Mesendoderm (in vitro differentiated cells): ENCODE data around the gene LRCH1.
A peak's percentile ranks its signal among the peaks of the same experiment; 100 is the strongest.

Experiments
- DNase-seq: peaks from one replicate; pipeline ENCODE4 v3.0.0; 2013
- H2AK5ac ChIP-seq: 2 replicates; pipeline ENCODE4 v1.6.1; 2013; ENCODE audit warnings: low read length, inconsistent platforms
- H2BK120ac ChIP-seq: 2 replicates; pipeline ENCODE4 v1.6.1; 2013; ENCODE audit warnings: low read depth, mild to moderate bottlenecking, low read length, moderate library complexity, mixed read lengths
- H2BK15ac ChIP-seq: replicated peaks from 2 replicates; pipeline ENCODE4 v1.6.1; 2013; ENCODE audit warnings: low read depth, mild to moderate bottlenecking, moderate library complexity
- H2BK5ac ChIP-seq: 2 replicates; pipeline ENCODE4 v1.6.1; 2013; ENCODE audit warnings: low read length, inconsistent platforms
- H3K18ac ChIP-seq: 2 replicates; pipeline ENCODE4 v1.6.1; 2013; ENCODE audit warnings: mild to moderate bottlenecking, low read length, mixed read lengths
- H3K23ac ChIP-seq: one replicate; pipeline ENCODE4 v1.6.1; 2013; ENCODE audit warnings: low read length
- H3K27ac ChIP-seq: 2 replicates; pipeline ENCODE4 v1.5.1; 2013; ENCODE audit warnings: low read depth, mild to moderate bottlenecking, inconsistent platforms, low read length, moderate library complexity
- H3K27me3 ChIP-seq: 2 replicates; pipeline ENCODE4 v1.6.1; 2013; ENCODE audit warnings: low read length, control low read depth, mild to moderate bottlenecking, inconsistent platforms; ENCODE audit not compliant: insufficient read depth, poor library complexity
- H3K36me3 ChIP-seq: 2 replicates; pipeline ENCODE4 v1.6.1; 2013; ENCODE audit warnings: low read length, inconsistent platforms; ENCODE audit not compliant: control insufficient read depth, insufficient read depth
- H3K4ac ChIP-seq: one replicate; pipeline ENCODE4 v1.6.1; 2013; ENCODE audit warnings: low read depth, mild to moderate bottlenecking, low read length, moderate library complexity
- H3K4me1 ChIP-seq: 2 replicates; pipeline ENCODE4 v1.6.1; 2013; ENCODE audit warnings: low read depth, low read length, inconsistent platforms; ENCODE audit not compliant: control insufficient read depth
- H3K4me2 ChIP-seq: 2 replicates; pipeline ENCODE4 v1.6.1; 2013; ENCODE audit warnings: low read length
- H3K4me3 ChIP-seq: 2 replicates; pipeline ENCODE4 v1.5.1; 2013; ENCODE audit warnings: mild to moderate bottlenecking, low read length
- H3K56ac ChIP-seq: one replicate; pipeline ENCODE4 v1.6.1; 2013; ENCODE audit warnings: low read length
- H3K79me1 ChIP-seq: 2 replicates; pipeline ENCODE4 v1.6.1; 2013; ENCODE audit warnings: low read length, inconsistent platforms
- H3K79me2 ChIP-seq: 2 replicates; pipeline ENCODE4 v1.6.1; 2013; ENCODE audit warnings: mild to moderate bottlenecking, low read length; ENCODE audit not compliant: control insufficient read depth, insufficient read depth
- H3K9ac ChIP-seq: 2 replicates; pipeline ENCODE4 v1.6.1; 2013; ENCODE audit warnings: low read length, inconsistent platforms
- H4K5ac ChIP-seq: one replicate; pipeline ENCODE4 v1.6.1; 2013; ENCODE audit warnings: low read length
- H4K8ac ChIP-seq: one replicate; pipeline ENCODE4 v1.6.1; 2013; ENCODE audit warnings: low read depth, mild to moderate bottlenecking, control low read depth, low read length, moderate library complexity
- whole genome bisulfite sequencing: extraction: QIAGEN DNeasy Blood & Tissue Kit; methylation state at CpG from one replicate; pipeline ENCODE4 v1.1.7; 2013; ENCODE audit warnings: low lambda C conversion rate, missing lambda C conversion rate; ENCODE audit not compliant: insufficient coverage; ENCODE audit errors: extremely low coverage; 5-methylcytosine and 5-hydroxymethylcytosine counted together

The LRCH1 gene

GRCh38 chr13:46721054-46721453 lies 168.1 kb downstream of the LRCH1 start:
- Histone ChIP-seq H3K27me3 (no peaks in the 10 kb centered on the region), H3K36me3 (no peaks in the 10 kb centered on the region), H2BK5ac (no peak overlapping the region)

DNA sequence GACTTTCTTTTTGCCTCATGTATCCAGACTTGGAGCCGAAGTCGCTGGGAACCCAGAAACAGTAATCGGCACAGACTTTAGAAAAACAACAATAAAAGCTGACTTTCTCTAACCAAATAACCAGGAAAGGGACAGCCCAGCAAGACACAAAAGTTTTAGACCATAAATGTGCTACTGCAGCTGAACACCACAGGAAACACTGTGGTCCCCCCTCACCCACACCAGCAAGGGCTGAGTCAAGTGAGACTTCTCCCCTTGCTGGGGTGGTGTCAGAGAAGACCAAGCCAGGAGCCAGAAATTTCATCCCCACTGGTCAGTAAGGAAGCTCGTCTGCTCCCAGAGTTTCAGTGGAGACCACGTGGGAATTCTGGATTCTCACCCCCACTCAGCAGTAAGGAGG lies 173.4 kb downstream of the LRCH1 start:
- Histone ChIP-seq H3K4ac (no peak overlapping the region), H3K79me2 (no peaks in the 10 kb centered on the region), H2BK15ac (no peak overlapping the region), H4K8ac (no peak overlapping the region), H4K5ac (no peak overlapping the region), H3K4me3 (no peak overlapping the region), H3K27me3 (no peaks in the 10 kb centered on the region), H2BK120ac (no peak overlapping the region), H3K23ac (no peak overlapping the region), H3K27ac (no peak overlapping the region), H3K18ac (no peak overlapping the region), H3K4me1 (no peaks in the 10 kb centered on the region), H3K56ac (no peak overlapping the region), H3K79me1 (no peaks in the 10 kb centered on the region), H2BK5ac (no peak overlapping the region), H2AK5ac (no peak overlapping the region), H3K36me3 (no peaks in the 10 kb centered on the region), H3K9ac (no peak overlapping the region), H3K4me2 (no peak overlapping the region)
- DNase-seq: no peak
- WGBS: no CpG with 5 or more reads among the region's 5 CpGs

More at GRCh38 chr13:46721054-46721453, 168.1 kb downstream of the LRCH1 start:
- H3K18ac ChIP-seq: no peak overlapping the region
- no peak overlapping the region for H2AK5ac ChIP-seq
- no peak overlapping the region for H4K5ac ChIP-seq
- peak; percentile 40 for DNase-seq
- no peak overlapping the region for H4K8ac ChIP-seq
- H3K4me1 ChIP-seq: no peaks in the 10 kb centered on the region
- no peak overlapping the region for H3K4me2 ChIP-seq
- H2BK15ac ChIP-seq: no peak overlapping the region
- no peak overlapping the region for H2BK120ac ChIP-seq
- H3K79me2 ChIP-seq: no peaks in the 10 kb centered on the region
- H3K79me1 ChIP-seq: no peaks in the 10 kb centered on the region
- H3K27ac ChIP-seq: no peak overlapping the region
- no peak overlapping the region for H3K23ac ChIP-seq
- H3K4ac ChIP-seq: no peak overlapping the region
- no peak overlapping the region for H3K9ac ChIP-seq
- no CpG with 5 or more reads among the region's 4 CpGs for WGBS
- no peak overlapping the region for H3K4me3 ChIP-seq
- no peak overlapping the region for H3K56ac ChIP-seq

DNA sequence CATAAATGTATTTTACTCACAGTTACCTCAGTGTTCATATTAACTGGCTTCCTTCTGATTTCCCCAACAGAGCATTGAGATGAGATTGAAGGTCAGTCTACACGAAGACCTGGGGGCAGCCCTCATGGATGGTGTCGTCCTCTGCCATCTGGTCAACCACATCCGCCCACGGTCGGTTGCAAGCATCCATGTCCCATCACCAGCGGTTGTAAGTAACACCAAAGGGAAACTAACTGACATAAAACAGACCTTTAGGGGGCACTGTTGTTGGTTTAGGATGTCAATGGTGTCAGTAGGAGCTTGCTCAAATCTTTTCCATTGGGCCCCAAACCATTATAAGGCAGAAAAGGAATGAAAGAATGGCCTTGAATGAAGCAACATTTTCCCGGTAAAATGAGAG lies 175.8 kb downstream of the LRCH1 start:
- no peaks in the 10 kb centered on the region for H3K36me3 ChIP-seq

DNA sequence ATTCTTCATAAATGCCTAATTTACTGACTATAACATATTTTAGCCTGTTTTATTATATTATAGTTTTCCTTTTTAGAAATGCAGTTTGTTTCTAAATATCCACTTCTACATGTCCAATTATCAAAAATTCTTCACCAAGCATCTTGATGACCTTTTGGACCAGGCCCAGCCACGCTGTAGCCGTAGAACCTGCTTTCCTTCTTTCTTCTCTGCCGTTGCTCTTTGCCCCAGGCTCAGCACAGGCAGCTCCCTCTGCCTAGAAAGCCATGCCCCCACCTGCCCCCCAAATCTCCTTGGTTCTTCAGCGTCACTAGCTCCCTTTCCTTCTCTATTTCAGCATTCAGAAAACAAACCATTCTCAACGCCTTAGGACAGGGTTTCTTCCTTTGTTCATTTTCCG lies 178.6 kb downstream of the LRCH1 start:
- Histone ChIP-seq H3K4me1 (no peaks in the 10 kb centered on the region), H3K36me3 (no peaks in the 10 kb centered on the region), H2AK5ac (no peak overlapping the region), H3K4me2 (no peak overlapping the region), H3K27ac (no peak overlapping the region), H3K9ac (no peak overlapping the region), H2BK15ac (no peak overlapping the region), H3K79me2 (no peaks in the 10 kb centered on the region), H4K8ac (no peak overlapping the region), H2BK5ac (no peak overlapping the region), H2BK120ac (no peak overlapping the region), H3K4me3 (no peak overlapping the region), H3K18ac (no peak overlapping the region), H3K4ac (no peak overlapping the region), H3K27me3 (no peaks in the 10 kb centered on the region), H3K56ac (no peak overlapping the region), H3K23ac (no peak overlapping the region), H3K79me1 (no peaks in the 10 kb centered on the region), H4K5ac (no peak overlapping the region)
- WGBS: no CpG with 5 or more reads among the region's 6 CpGs
- DNase-seq: no peak

More for the DNA sequence above, 175.8 kb downstream of the LRCH1 start:
- Histone ChIP-seq H3K4me1 (no peaks in the 10 kb centered on the region), H3K79me2 (no peaks in the 10 kb centered on the region), H3K23ac (no peak overlapping the region), H3K56ac (no peak overlapping the region), H3K18ac (no peak overlapping the region), H2BK15ac (no peak overlapping the region), H2BK120ac (no peak overlapping the region), H3K4me3 (no peak overlapping the region), H4K5ac (no peak overlapping the region), H3K4ac (no peak overlapping the region), H3K27ac (no peak overlapping the region), H4K8ac (no peak overlapping the region), H2AK5ac (no peak overlapping the region), H3K79me1 (no peaks in the 10 kb centered on the region), H3K27me3 (no peaks in the 10 kb centered on the region), H2BK5ac (no peak overlapping the region), H3K9ac (no peak overlapping the region), H3K4me2 (no peak overlapping the region)
- peak; percentile 70 for DNase-seq
- WGBS: no CpG with 5 or more reads among the region's 7 CpGs

DNA sequence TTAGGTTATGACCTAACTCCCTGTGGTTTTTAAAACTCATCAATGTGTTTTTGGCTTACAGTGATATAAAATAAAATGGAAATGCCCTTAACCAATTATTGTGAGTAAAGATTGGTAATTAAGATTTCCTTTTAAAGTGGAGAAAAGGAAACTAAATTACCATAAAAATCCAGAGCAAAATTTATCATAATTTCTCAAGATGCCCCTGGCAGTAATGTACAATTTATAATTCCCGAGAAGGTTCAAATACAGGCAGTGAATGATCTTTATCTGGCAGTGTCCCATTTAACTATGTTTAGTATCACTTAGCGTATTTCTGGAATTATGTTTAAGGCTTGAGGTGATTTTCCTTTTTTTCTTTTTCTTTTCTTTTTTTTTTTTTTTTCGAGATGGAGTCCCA lies 182.5 kb downstream of the LRCH1 start:
- H3K79me1 ChIP-seq: no peaks in the 10 kb centered on the region
- H3K4me1 ChIP-seq: no peaks in the 10 kb centered on the region
- H3K18ac ChIP-seq: no peak overlapping the region
- H3K36me3 ChIP-seq: no peaks in the 10 kb centered on the region
- no peak overlapping the region for H3K4me3 ChIP-seq
- H4K5ac ChIP-seq: no peak overlapping the region
- H3K56ac ChIP-seq: no peak overlapping the region
- H4K8ac ChIP-seq: no peak overlapping the region
- WGBS: no CpG with 5 or more reads among the region's 3 CpGs
- H2BK5ac ChIP-seq: no peak overlapping the region
- no peaks in the 10 kb centered on the region for H3K79me2 ChIP-seq
- no peak overlapping the region for H3K23ac ChIP-seq
- no peak overlapping the region for H3K4ac ChIP-seq
- DNase-seq: no peak
- no peak overlapping the region for H3K27ac ChIP-seq
- no peaks in the 10 kb centered on the region for H3K27me3 ChIP-seq
- H3K9ac ChIP-seq: no peak overlapping the region
- no peak overlapping the region for H2BK120ac ChIP-seq
- no peak overlapping the region for H2BK15ac ChIP-seq
- H2AK5ac ChIP-seq: no peak overlapping the region
- no peak overlapping the region for H3K4me2 ChIP-seq

- H3K18ac ChIP-seq: no peak overlapping the region
- H4K8ac ChIP-seq: no peak overlapping the region
- H2BK120ac ChIP-seq: no peak overlapping the region
- H3K4me2 ChIP-seq: no peak overlapping the region
- H3K79me2 ChIP-seq: no peaks in the 10 kb centered on the region
- no peak overlapping the region for H3K56ac ChIP-seq
- no peaks in the 10 kb centered on the region for H3K79me1 ChIP-seq
- H2BK15ac ChIP-seq: no peak overlapping the region
- no peak overlapping the region for H2AK5ac ChIP-seq
- no CpG with 5 or more reads among the region's 2 CpGs for WGBS
- no peak overlapping the region for H4K5ac ChIP-seq
- no peaks in the 10 kb centered on the region for H3K36me3 ChIP-seq
- no peak for DNase-seq
- H3K27me3 ChIP-seq: no peaks in the 10 kb centered on the region
- H3K4me3 ChIP-seq: no peak overlapping the region
- no peak overlapping the region for H2BK5ac ChIP-seq
- no peak overlapping the region for H3K9ac ChIP-seq
- no peak overlapping the region for H3K27ac ChIP-seq
- no peak overlapping the region for H3K23ac ChIP-seq
- no peaks in the 10 kb centered on the region for H3K4me1 ChIP-seq
- no peak overlapping the region for H3K4ac ChIP-seq
Observed at GRCh38 chr13:46736541-46737310, 183.8 kb downstream of the LRCH1 start.
